HG03045 (cell line): ENCODE measurements around the gene PCDH1.
"Not testable (repeated sequence)": the region's sequence is repeated elsewhere in the genome, so short reads cannot be mapped to it uniquely, and the experiment has no call there.

Experiments used
- ATAC-seq: cut with Tn5 transposase; IDR thresholded peaks from one replicate; pipeline ENCODE4 v1.9.1; 2021; ENCODE audit warnings: mild to moderate bottlenecking, moderate library complexity; ENCODE audit not compliant: unreplicated experiment

Gene PCDH1

GRCh38 chr5:141902015-141902814 lies 24.0 kb upstream of the PCDH1 start:
- ATAC-seq = no peak

DNA sequence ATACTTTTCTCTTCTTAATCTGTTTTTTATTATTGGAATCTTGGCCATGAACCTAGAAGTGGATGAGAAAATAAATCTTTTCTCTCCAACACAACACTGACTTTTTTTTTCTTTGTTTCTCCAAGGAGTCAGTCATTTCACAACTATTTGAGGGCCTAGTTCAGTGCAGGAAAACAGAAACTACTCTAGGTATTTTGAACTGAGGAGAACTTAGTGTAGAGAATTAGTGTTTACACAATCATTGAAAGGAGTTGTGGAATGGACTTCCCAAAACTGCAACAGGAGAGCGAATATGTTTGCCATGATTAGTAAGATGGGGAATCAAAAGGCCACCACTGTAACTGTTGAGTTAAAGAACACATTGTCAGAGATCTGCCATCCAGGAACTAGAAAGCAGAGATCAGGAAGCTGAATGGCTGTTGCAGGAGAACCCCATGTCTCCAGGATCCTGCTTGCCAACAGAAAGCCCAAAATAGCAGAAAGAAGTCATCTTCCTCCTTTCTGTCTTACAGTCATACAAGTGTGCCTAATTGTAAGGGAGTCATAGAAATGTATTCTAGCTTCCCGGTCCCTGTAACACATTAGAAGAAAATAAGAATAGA lies 20.3 kb upstream of the PCDH1 start:
- no peak for ATAC-seq

GRCh38 chr5:141897425-141897824 lies 19.2 kb upstream of the PCDH1 start:
- ATAC-seq = no peak

- ATAC-seq = not testable (repeated sequence)
Observed at GRCh38 chr5:141890429-141890828, 12.2 kb upstream of the PCDH1 start.

- no peak for ATAC-seq
Observed at GRCh38 chr5:141889282-141889871, 11.2 kb upstream of the PCDH1 start.

GRCh38 chr5:141883892-141884318 lies 5.7 kb upstream of the PCDH1 start:
- no peak for ATAC-seq

GRCh38 chr5:141883184-141883891 lies 5.1 kb upstream of the PCDH1 start:
- no peak for ATAC-seq

DNA sequence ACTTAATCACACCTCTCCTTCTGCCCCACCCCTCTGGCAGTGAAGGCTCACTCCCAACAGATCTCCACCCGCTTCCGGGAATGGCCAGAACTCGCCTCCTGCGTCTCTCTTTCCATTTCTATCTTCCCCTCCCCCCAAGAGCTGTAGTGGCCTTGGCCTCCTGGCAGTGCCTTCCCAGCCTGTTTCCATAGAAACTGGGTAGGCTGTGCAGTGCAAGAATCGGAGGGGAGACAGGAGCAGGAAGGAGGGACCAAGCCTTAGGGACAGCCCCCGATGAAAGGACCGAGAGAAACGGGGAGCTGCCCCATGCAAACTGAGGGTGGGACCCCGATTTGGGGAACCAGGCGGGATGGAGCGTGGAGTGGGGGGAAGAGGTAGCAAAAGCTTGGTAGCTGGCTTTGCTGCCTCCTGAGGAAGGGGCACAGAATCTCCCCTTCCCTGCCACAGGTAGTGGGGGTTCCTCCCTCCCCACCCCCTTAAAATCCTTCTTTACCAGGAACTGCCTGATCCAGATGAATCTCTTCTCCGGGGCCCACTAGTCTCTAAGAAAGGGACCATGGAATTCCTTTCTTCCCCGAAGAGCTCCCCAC lies 4.5 kb upstream of the PCDH1 start:
- ATAC-seq = no peak

- no peak for ATAC-seq
Observed at GRCh38 chr5:141881886-141882285, 3.7 kb upstream of the PCDH1 start.

DNA sequence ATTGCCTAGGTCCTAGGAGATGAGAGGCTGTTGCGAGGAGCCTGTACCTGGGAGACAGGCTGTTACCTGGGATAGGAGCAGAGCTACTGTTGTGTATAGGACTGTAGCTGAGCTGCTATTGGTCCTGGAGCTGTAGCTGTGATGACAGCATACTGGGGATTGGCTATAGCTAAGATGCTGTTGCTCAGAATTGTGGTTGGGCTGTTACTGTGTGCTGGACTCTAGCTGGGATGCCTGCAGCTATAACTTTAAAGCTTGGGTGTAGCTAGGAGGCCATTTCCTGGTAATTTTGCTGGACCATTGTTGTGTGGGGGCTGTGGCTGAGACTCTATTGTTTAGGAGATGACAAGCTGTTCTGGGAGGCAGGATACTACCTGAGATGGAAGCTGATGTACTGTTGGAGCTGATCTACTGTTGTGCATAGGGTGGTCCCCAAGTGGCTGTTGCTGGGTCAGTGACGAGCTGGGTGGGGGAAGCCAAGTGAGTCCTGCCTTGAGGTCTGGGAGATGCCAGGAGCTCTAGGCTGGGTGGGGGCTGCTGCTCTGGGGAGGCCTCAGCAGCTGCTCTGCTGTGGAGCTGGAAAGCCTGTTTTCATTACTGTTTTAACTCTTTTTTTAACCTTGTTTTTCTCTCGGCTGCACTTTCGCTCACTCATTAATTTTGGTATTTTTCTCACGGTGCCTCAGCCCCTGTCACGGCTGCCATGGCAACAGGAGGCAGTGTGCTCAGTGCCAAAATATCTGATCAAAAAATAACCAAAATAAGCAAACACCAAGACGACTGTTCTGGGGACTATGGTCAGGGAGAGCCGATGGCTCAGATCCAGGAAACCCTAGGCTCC lies 3.0 kb upstream of the PCDH1 start:
- ATAC-seq = no peak

DNA sequence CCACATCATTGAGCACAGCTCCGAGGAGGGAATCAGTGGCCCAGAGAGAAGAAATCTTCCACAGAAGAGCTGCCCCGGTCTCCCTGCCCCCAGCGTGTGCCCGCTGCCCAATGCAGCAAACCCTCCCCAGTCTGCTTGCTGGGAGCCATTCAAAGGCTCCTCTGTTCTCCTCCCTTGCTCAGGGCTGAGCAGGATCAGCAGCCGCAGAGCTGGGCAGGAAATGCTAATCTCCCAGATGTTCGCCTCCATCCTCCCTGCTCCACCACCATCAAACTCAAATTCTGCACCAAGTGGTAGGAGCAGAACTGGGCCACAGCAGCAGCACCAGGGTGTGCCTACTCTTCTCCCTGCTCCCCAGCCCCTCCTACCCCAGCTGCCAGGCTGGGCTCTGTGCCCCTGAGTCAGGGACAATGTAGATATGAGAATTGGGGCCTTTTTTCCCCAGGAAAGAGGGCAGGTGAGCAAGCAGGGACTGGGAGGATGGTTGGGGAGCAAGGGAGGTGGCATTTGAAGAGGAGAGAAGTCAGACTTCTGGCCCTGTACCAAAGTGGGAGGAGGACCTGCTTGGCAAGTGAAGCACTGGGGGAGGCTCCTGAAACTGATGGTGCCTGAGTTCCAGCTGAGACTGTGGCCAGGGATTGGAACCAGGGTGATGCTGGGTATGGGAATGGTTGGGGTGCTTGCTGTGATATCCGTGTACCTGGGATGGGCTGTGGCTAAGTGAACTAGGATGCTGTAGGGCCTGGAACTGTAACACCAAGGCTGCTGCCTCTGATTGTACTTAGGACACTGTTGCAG lies 1.9 kb upstream of the PCDH1 start:
- no peak for ATAC-seq

GRCh38 chr5:141879426-141879759 lies 1.2 kb upstream of the PCDH1 start:
- no peak for ATAC-seq

GRCh38 chr5:141878711-141879425 lies 658 bp upstream of the PCDH1 start:
- peak; percentile 79 for ATAC-seq

DNA sequence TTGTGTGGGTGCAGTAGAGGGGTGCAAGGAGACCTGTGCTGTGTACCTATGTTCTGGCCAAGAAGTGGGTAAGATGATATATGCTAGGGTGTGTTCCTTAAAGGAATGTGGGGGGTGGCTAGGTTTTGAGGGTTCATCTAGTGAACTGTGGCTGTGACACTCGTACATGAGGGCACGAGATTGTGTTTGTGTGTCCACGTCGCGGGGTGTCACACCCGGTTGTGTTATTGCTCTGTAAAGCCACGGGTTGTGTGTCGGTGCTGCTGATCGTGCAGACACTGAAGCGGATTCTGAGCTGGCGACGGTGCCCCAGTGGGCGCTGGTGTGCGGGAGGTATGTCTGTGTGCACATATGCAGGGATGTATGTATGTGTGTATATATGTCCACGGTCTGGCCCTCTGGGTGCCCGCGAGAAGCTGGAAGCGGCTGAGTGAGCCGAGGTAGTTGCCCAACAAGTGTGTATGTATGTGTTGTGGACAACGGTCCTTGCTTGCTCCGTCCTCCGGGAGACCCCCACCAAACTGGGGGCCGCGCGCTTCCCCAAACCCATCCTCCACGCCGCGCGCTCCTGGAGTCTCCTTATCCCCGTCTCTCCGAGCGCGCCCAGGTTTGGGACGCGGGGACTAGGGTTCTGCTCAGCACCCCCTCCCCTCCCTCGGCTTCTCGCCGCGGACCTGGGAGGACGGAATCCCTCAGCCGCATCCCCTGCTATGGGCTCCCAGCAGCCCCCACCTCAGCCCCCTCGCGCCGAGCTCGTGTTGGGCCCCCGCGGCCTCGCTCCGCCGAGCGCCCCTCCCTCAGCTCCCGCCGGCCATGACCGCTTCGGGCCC lies 639 bp downstream of the PCDH1 start:
- no peak for ATAC-seq

DNA sequence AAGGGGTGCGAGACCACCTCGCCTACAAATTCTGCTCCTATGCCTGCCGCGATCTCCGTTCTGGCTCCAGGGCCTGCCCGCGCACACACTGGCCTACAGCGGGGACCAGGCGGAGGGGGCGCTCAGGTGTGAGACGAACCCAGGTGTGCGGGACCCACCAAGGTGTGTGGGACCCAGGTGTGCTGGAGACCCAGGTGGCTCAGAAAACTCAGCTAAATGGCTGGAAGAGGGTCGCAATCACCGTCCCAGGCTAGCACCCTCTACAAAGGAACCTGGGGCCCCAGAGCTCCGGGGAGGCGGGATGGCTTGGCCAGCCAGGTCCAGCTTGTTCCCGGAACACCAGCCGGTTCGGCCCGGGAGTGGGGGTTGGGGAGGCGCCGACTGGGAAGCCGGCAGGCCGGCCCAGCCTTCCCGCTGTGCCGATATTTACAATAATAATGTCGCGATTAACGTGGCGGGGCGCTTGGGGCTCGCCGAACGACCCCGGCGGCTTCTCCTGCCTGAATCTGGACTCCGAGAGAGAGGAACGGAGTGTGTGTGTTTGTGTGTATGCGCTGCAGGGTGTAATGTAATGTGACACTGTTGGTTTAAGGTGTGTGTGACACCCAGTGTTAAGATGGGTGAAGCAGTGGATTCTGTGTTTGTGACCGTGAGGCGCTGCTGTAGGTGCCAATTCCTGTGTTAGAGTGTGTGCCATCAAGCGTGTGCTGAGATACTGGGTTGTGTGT lies 1.4 kb downstream of the PCDH1 start:
- no peak for ATAC-seq

DNA sequence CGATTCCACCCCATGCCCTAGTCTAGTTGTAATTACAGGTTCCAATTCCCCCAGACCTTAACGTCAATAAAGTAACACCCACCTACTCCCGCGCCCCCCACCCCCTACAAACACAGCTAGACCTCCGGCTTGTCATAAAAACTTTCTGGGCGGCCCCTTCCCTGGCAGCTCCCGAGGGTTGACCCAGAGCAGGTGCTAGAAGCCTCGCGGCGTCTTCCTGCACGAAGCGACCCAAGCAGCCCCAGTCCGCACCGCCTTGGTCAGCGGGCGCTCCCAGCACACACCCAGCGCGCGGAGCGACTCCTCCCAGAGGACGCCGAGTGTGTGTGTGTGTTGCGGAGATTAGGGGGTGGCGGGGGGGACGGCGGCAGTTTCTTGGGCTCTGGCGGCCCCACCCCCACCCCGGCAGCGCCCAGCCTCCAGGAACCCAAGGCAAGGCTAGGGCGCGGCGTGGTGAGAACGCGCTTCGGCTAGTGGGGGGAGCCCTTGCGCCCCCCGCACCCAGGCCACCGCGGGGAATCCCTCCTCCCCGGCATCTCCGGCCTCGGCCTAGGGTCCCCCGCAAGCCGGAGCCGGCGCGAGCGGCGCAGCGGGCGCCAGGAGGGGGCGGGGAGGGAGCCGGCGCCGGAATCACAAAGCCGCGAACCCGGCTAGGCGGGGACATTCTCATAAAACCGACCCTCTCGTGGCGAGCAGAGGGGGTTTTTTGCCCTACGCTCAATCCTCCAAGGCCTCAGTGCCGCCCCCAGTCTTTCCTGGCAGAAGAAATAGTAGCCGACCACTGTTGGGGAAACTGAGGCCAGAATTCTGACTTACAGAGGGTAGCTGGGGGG lies 2.2 kb downstream of the PCDH1 start:
- no peak for ATAC-seq
